ENCODE measurements around the gene SLC34A2. TPM values are rescaled to one million over a fixed set of nuclear protein-coding genes. Genes with fewer than 3 reads are reported as not detected.

The SLC34A2 gene
- total and polyA plus RNA-seq, 2 of the 8 experiments (the other 6 are each of a cell fraction or from before 2014, with no cell fraction given): 2.2 to 2.9 TPM

GRCh38 chr4:25666031-25666630 lies 10.5 kb downstream of the SLC34A2 start:
- Histone ChIP-seq H3K23ac (ENCODE audit: insufficient read length) (no peak overlapping the region), H3K79me2 (ENCODE audit: control insufficient read depth in 1 of 2, insufficient read depth in 2 of 2, low read length in 2 of 2) (no peaks in the 10 kb centered on the region), H2BK120ac (replicated peaks; ENCODE audit: low read depth, low read length) (no peak overlapping the region), H3K9ac (replicated peaks in 1 of 4; ENCODE audit: extremely low read depth in 1 of 4, low read depth in 3 of 4, low read length in 3 of 4) (no peak overlapping the region), H3K4me1 (replicated peaks in 1 of 4; ENCODE audit: control insufficient read depth in 3 of 4, insufficient read depth in 4 of 4, low read length in 3 of 4) (peaks cover 0 to 7% (median 3%) of the 10 kb centered on the region in 4 experiments; a peak in 5 of 7 replicates), H3K27me3 (replicated peaks in 1 of 4; ENCODE audit: control insufficient read depth in 3 of 4, extremely low read depth in 1 of 4, insufficient read depth in 3 of 4, low read length in 3 of 4) (no peaks in the 10 kb centered on the region), H3K56ac (replicated peaks; ENCODE audit: insufficient read length, low read depth, low read length) (no peak overlapping the region), H4K20me1 (replicated peaks in 1 of 2; ENCODE audit: control insufficient read depth in 1 of 2, insufficient read depth in 2 of 2, low read length in 2 of 2) (no peaks in the 10 kb centered on the region), H3K4me3 (ENCODE audit: extremely low read depth in 1 of 4, insufficient read depth in 2 of 4, low read depth in 3 of 4, low read length in 4 of 4) (no peak overlapping the region), H2BK20ac (ENCODE audit: low read length) (no peak overlapping the region), H4K8ac (ENCODE audit: extremely low read depth, insufficient read depth, low read length) (no peak overlapping the region), H4K5ac (ENCODE audit: insufficient read length, low read depth, low read length) (no peak overlapping the region), H3K4me2 (ENCODE audit: insufficient read depth in 1 of 2, low read depth in 2 of 2, low read length in 2 of 2) (no peak overlapping the region), H2AFZ (ENCODE audit: low read length) (no peak overlapping the region), H3K9me3 (ENCODE audit: insufficient read depth in 2 of 2, low read depth in 1 of 2, low read length in 1 of 2) (no peaks in the 10 kb centered on the region), H3K23me2 (ENCODE audit: low read depth, low read length) (no peaks in the 10 kb centered on the region), H4K91ac (replicated peaks; ENCODE audit: insufficient read length, low read length) (no peak overlapping the region), H3K4ac (replicated peaks; ENCODE audit: insufficient read length, low read depth, low read length) (peak overlapping the region; percentile 32), H3K79me1 (ENCODE audit: low read depth, low read length) (no peaks in the 10 kb centered on the region), H3K18ac (ENCODE audit: extremely low read depth, low read length) (no peak overlapping the region), H2BK5ac (ENCODE audit: low read depth, low read length) (0 out of 2 replicates have a peak overlapping the region, but pooled peaks have one; percentile 13), H2BK12ac (ENCODE audit: low read depth, low read length) (no peak overlapping the region), H3K27ac (ENCODE audit: low read depth, low read length) (no peak overlapping the region), H3K14ac (ENCODE audit: insufficient read length) (no peak overlapping the region), H3K36me3 (ENCODE audit: control insufficient read depth in 2 of 4, insufficient read depth in 4 of 4, low read length in 3 of 4) (no peaks in the 10 kb centered on the region), H2BK15ac (ENCODE audit: low read length) (no peak overlapping the region), H2AK5ac (ENCODE audit: low read depth, low read length) (no peak overlapping the region)
- ChIA-PET CTCF (ENCODE audit: partially characterized antibody) (interaction anchor here (0.6 to 3.4 kb wide), 6 partner anchors 11 to 226 kb away, joined by 3 to 11 read pairs (median 3); partner anchors contain the start of gene SLC34A2), POLR2A (ENCODE audit: partially characterized antibody) (interaction anchor here (1.2 to 3.4 kb wide), 2 partner anchors 10 to 36 kb away, joined by 3 to 14 read pairs; partner anchors contain the start of gene SLC34A2)
- TF ChIP-seq ATF2 (IDR thresholded peaks at IDR 0.05; ENCODE audit: low read length) (no peak), HDAC6 (IDR thresholded peaks at IDR 0.05; ENCODE audit: low read depth, low read length) (no peak), KDM4A (IDR thresholded peaks at IDR 0.05; ENCODE audit: low read depth, low read length, severe bottlenecking) (no peak), CREB1 (IDR thresholded peaks at IDR 0.05) (no peak)
- DNase-seq (ENCODE audit: low read depth in 1 of 2, low spot score in 2 of 2): no peak
- WGBS, 2 experiments (ENCODE audit: extremely low coverage in 1 of 2, insufficient coverage in 1 of 2, insufficient read length in 1 of 2, insufficient replicate concordance in 2 of 2, low coverage in 1 of 2, low lambda C conversion rate in 2 of 2, missing lambda C conversion rate in 1 of 2): 95% methylated on average over 9 of the region's 9 CpGs; no CpG with 5 or more reads in 1 of the 2 experiments
- FAIRE-seq: no peak

Data from H1 (cell line).